HepG2 (cell line): ENCODE results near the gene PRR12. TPM values are rescaled to one million over a fixed set of nuclear protein-coding genes. Genes with fewer than 3 reads are reported as not detected.

Experiments used
- ATAC-seq: fragments of 200-7000 bp; cut with Tn5 transposase; 3 replicates; pipeline ENCODE4 v1.9.1; 2020; ENCODE audit warnings: mild to moderate bottlenecking, moderate library complexity
- BruUV-seq: library from RNA; stranded (reverse); fragments of 400-500 nt; replicated peaks from 2 replicates; lab custom pipeline; 2021; lab: Mats Ljungman, UMichigan
- CTCF ChIA-PET: fragments of 300-600 bp; formaldehyde crosslinking; extraction: SDS; loops from one replicate; lab custom pipeline; 2021; ENCODE audit warnings: low total read pairs, inconsistent platforms, low intra/inter-chr PET ratio; lab: Yijun Ruan, JAX
- POLR2A ChIA-PET: fragments of 350-600 bp; sonication (Branson Sonifier 250); formaldehyde crosslinking; loops from one replicate; lab custom pipeline; 2020; ENCODE audit warnings: antibody characterized with exemption, inconsistent platforms; lab: Yijun Ruan, JAX
- DNase-seq: peaks from one replicate; pipeline ENCODE4 v3.0.0-alpha.2; 2015; ENCODE audit warnings: low spot score
- FAIRE-seq: peaks from 3 replicates; lab custom pipeline; 2011; peaks lifted over from hg19 to GRCh38; lab: Jason Lieb, UNC
- H2AFZ ChIP-seq: one replicate; pipeline ENCODE4 v1.6.1; 2011; ENCODE audit warnings: low read length, inconsistent platforms
- H3K27ac ChIP-seq: fragments of 300-600 bp; 3 replicates; pipeline ENCODE4 v1.8.0; 2011; ENCODE audit warnings: mixed run types, mild to moderate bottlenecking, mixed read lengths, low read length, inconsistent platforms; ENCODE audit not compliant: insufficient read depth; ENCODE audit errors: extremely low read length
- H3K27me3 ChIP-seq, 2 experiments: fragments of 200-600 bp in 1 of 2; 2 replicates in 1 of 2; 3 replicates in 1 of 2; pipeline versions ENCODE4 v1.6.0 to v1.8.0; 2011; ENCODE audit warnings: low read length in 2 of 2, mild to moderate bottlenecking in 2 of 2, moderate library complexity in 2 of 2, inconsistent platforms in 1 of 2; ENCODE audit not compliant: insufficient read depth in 2 of 2, control insufficient read depth in 1 of 2
- H3K36me3 ChIP-seq, 2 experiments: fragments of 200-600 bp in 1 of 2; replicated peaks in 1 of 2; 2 replicates in 1 of 2; 3 replicates in 1 of 2; pipeline versions ENCODE4 v1.5.1 to v1.8.0; 2011; ENCODE audit warnings: low read length in 2 of 2, inconsistent platforms in 1 of 2; ENCODE audit not compliant: insufficient read depth in 2 of 2, control insufficient read depth in 1 of 2
- H3K4me1 ChIP-seq: 2 replicates; pipeline ENCODE4 v1.5.1; 2012; ENCODE audit warnings: low read length, inconsistent platforms; ENCODE audit not compliant: insufficient read depth
- H3K4me2 ChIP-seq: 2 replicates; pipeline ENCODE4 v1.6.0; 2011; ENCODE audit warnings: low read depth, low read length, inconsistent platforms
- H3K4me3 ChIP-seq, 3 experiments: fragments of 200-600 bp in 1 of 3; sonication (generic), shearing (Covaris generic) in 1 of 3; replicated peaks in 1 of 3; 2 replicates each; pipeline ENCODE4 v1.5.1; 2011 to 2016; ENCODE audit warnings: low read length in 3 of 3, inconsistent platforms in 2 of 3, low read depth in 2 of 3, mild to moderate bottlenecking in 2 of 3, control low read depth in 1 of 3, mixed read lengths in 1 of 3; ENCODE audit not compliant: insufficient read depth in 1 of 3
- H3K79me2 ChIP-seq: one replicate; pipeline ENCODE4 v1.6.1; 2011; ENCODE audit warnings: low read length, inconsistent platforms; ENCODE audit not compliant: insufficient read depth
- H3K9ac ChIP-seq: 2 replicates; pipeline ENCODE4 v1.6.0; 2011; ENCODE audit warnings: mild to moderate bottlenecking, low read depth, low read length, inconsistent platforms; ENCODE audit not compliant: insufficient read depth
- H3K9me3 ChIP-seq: 2 replicates; pipeline ENCODE4 v1.5.1; 2012; ENCODE audit warnings: mild to moderate bottlenecking, low read length
- H4K20me1 ChIP-seq: 2 replicates; pipeline ENCODE4 v1.6.0; 2011; ENCODE audit warnings: inconsistent platforms, mild to moderate bottlenecking, low read length, moderate library complexity; ENCODE audit not compliant: insufficient read depth
- AGO2 ChIP-seq: fragments of 200-400 bp; formaldehyde crosslinking; optimal IDR thresholded peaks from 2 replicates; pipeline ENCODE3; 2017; ENCODE audit warnings: mild to moderate bottlenecking, low read depth, low read length, moderate library complexity
- GZF1 ChIP-seq: sonication (generic); formaldehyde crosslinking; IDR thresholded peaks from 2 replicates; pipeline ENCODE4 v1.5.1; 2020; ENCODE audit warnings: mild to moderate bottlenecking, missing genetic modification reagents
- HCFC1 ChIP-seq: fragments of 150-350 bp; IDR thresholded peaks from 2 replicates; pipeline ENCODE4 v1.6.1; 2014; ENCODE audit warnings: low read depth, low read length
- IRF2 ChIP-seq: IDR thresholded peaks from 2 replicates; pipeline ENCODE4 v1.6.1; 2018; ENCODE audit warnings: missing genetic modification reagents, missing compliant biosample characterization
- SCMH1 ChIP-seq: sonication (generic); formaldehyde crosslinking; IDR thresholded peaks from 2 replicates; pipeline ENCODE4 v1.9.0; 2021; ENCODE audit warnings: missing genetic modification reagents, mild to moderate bottlenecking, borderline replicate concordance
- ZFP82 ChIP-seq: sonication (generic); formaldehyde crosslinking; IDR thresholded peaks from 2 replicates; pipeline ENCODE4 v1.5.1; 2020; ENCODE audit warnings: mild to moderate bottlenecking, missing genetic modification reagents, borderline replicate concordance
- ZNF121 ChIP-seq: sonication (generic); formaldehyde crosslinking; IDR thresholded peaks from 2 replicates; pipeline ENCODE4 v1.5.0; 2020; ENCODE audit warnings: mild to moderate bottlenecking, missing genetic modification reagents
- WGBS: methylation state at CpG from one replicate; pipeline ENCODE4 v1.1.6; 2017; ENCODE audit warnings: low lambda C conversion rate; 5-methylcytosine and 5-hydroxymethylcytosine counted together
- in situ Hi-C: cut with HindIII; loops from 2 replicates; pipeline ENCODE4 v1.10.0; 2017; ENCODE audit warnings: low pct_unique_long_range_greater_than_20kb; ENCODE audit not compliant: extremely low pct_ligation_motif_present
- intact Hi-C: fragments of 100-400 bp; cut with micrococcal nuclease; formaldehyde crosslinking; loops from one replicate; pipeline ENCODE4 v1.10.0; 2022; ENCODE audit not compliant: unreplicated experiment
- polyA plus RNA-seq, 8 experiments: library from polyadenylated mRNA; depleted of rRNA in 3 of 8; stranded (reverse) in 7 of 8; unstranded in 1 of 8; fragments of >200 nt; fragmentation: Illumina TruSeq in 4 of 8; extraction: Trizol in 4 of 8; gene quantifications; 2 replicates each; pipeline versions ENCODE4 v1.2.1 to v1.2.3, GENCODE V29; 2011 to 2016; ENCODE audit warnings: low read depth in 4 of 8, missing spikeins in 1 of 8, mixed read lengths in 1 of 8; ENCODE audit not compliant: insufficient read depth in 1 of 8
- total RNA-seq, 5 experiments: library from RNA; depleted of rRNA; stranded (reverse); fragments of >200 nt; fragmentation: Illumina TruSeq; extraction: Trizol; gene quantifications; 2 replicates each; pipeline ENCODE4 v1.2.3, GENCODE V29; 2016; ENCODE audit warnings: low read depth in 1 of 5

The PRR12 gene
- total and polyA plus RNA-seq, 2 of the 13 experiments (the other 11 are each of a cell fraction or from before 2014, with no cell fraction given) = 0.62 to 1.5 TPM

DNA sequence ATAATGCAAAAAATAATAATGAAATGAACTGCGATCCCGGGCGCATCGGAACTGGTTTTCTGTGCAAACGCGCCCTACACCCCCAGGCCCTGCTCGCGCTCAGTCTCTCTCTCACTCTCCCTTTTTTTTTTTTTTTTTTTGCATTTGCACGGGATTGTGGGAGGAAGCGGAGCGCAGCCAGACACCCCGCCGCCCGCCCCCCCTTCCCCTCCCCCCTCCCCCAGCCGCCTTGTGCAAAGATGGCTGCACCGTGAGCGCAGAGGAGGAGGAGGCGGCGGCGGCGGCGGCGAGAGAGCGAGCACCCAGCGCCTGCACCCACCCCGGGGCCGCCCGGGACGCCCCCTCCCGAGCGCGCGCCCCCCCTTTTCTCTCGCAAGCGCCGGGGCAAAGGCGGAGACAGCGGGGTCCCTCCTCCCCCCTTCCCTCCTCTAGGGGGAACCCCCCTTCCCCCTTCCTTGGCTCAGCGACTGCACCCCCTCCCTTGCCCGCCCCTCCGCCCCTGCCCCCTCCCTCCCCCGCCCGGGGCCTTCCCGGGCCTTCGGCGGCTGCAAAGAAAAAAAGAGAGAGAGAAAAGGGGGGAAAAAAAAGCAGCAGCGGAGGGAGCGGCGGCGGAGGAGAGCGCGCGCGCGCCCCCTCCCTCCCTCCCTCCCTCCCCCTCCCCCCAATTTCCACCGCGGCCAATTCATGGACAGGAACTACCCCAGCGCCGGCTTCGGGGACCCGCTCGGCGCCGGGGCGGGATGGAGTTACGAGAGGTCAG is at the start of gene PRR12 (continued):
- no peak for TF ChIP-seq HCFC1
- no peak for TF ChIP-seq ZFP82
- TF ChIP-seq, all 625 proteins: peak for 20

DNA sequence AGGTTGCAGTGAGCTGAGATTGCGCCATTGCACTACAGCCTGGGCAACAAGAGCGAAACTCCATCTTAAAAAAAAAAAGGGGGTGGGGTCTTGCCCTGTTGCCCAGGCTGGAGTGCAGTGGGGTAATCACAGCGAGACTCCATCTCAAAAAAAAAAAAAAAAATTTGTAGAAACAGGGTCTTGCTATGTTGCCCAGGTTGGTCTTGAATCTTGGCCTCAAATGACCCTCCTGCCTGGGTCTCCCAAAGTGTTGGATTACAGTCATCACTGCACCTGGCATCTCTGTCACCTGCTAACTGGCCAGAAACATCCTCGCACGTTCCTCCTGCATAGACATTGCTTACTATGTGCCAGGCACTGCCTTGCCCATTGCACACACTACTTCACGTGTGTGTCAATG is 49.1 kb upstream of the PRR12 start:
- Histone ChIP-seq H3K36me3 (peaks cover 6 to 20% of the 10 kb centered on the region in 2 experiments), H3K4me2 (no peak overlapping the region), H3K27ac (no peak overlapping the region), H3K9me3 (no peaks in the 10 kb centered on the region), H3K4me3 (no peak overlapping the region), H3K27me3 (no peaks in the 10 kb centered on the region), H3K9ac (no peak overlapping the region), H3K79me2 (no peaks in the 10 kb centered on the region), H3K4me1 (peaks cover 4% of the 10 kb centered on the region), H2AFZ (no peak overlapping the region), H4K20me1 (no peaks in the 10 kb centered on the region)
- no peak for TF ChIP-seq GZF1 (CRISPR knock-in tag)
- TF ChIP-seq ZNF121 = peak; percentile 44; the same call in 1 of the 2 replicates
- DNase-seq = no peak
- no peak for ATAC-seq
- POLR2A ChIA-PET = interaction anchor here (1.6 kb wide), 1 partner anchor 29 kb away, joined by 3 read pairs; the partner anchor contains the start of gene FCGRT
- CTCF ChIA-PET = no interaction called here
- no peak for FAIRE-seq
- WGBS = 92% methylated on average over 6 of the region's 6 CpGs
- intact Hi-C loops = no loop called here
- no TSS peak for BruUV-seq
- in situ Hi-C loops = loop anchor here (5.0 kb wide), 1 partner anchor 35 kb away; no protein-coding TSS in a partner anchor

GRCh38 chr19:49542446-49542845 is 48.5 kb upstream of the PRR12 start:
- no peak overlapping the region for H2AFZ ChIP-seq
- H3K27ac ChIP-seq = no peak overlapping the region
- peaks cover 5% of the 10 kb centered on the region for H3K4me1 ChIP-seq
- no TSS peak for BruUV-seq
- no peak for ATAC-seq
- H3K27me3 ChIP-seq = no peaks in the 10 kb centered on the region
- no peaks in the 10 kb centered on the region for H3K9me3 ChIP-seq
- no peak overlapping the region for H3K4me3 ChIP-seq
- H3K9ac ChIP-seq = no peak overlapping the region
- TF ChIP-seq AGO2 (peak; percentile 49), SCMH1 (no peak), IRF2 (CRISPR knock-in tag) (no peak)
- DNase-seq = no peak
- intact Hi-C loops = no loop called here
- H4K20me1 ChIP-seq = no peaks in the 10 kb centered on the region
- in situ Hi-C loops = loop anchor here (5.0 kb wide), 1 partner anchor 35 kb away; no protein-coding TSS in a partner anchor
- H3K36me3 ChIP-seq = peaks cover 4 to 16% of the 10 kb centered on the region in 2 experiments
- H3K4me2 ChIP-seq = no peak overlapping the region
- no peak for FAIRE-seq
- ChIA-PET POLR2A (interaction anchor here (1.6 kb wide), 1 partner anchor 30 kb away, joined by 3 read pairs; the partner anchor contains the start of gene FCGRT), CTCF (no interaction called here)
- H3K79me2 ChIP-seq = no peaks in the 10 kb centered on the region
- 95% methylated on average over 8 of the region's 16 CpGs for WGBS
